ENCODE results near the gene WDR45.

DNA sequence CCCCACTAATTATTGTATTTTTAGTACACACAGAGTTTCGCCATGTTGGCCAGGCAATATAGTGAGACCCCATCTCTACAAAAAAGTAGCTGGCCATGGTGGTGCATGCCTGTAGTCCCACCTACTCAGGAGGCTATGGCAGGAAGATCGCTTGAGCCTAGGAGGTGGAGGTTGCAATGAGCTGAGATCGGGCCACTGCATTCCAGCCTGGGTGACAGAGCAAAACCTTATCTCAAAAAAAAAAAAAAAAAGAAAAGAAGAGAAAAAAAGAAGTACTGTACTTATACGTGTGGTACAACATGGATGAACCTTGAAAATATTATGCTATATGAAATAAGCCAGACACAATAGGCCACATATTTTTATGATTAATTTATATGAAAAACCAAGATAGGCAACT, 9.9 kb upstream of the WDR45 start:
- TF ChIP-seq ZNF777 (tag by site-specific recombination; IDR thresholded peaks at IDR 0.05; ENCODE audit: borderline replicate concordance) (no peak), ZNF274 (IDR thresholded peaks at IDR 0.05; ENCODE audit: low read length) (no peak), ZNF274 (tag by site-specific recombination; IDR thresholded peaks at IDR 0.05; ENCODE audit: borderline replicate concordance) (no peak), ZNF510 (tag by site-specific recombination; IDR thresholded peaks at IDR 0.05; ENCODE audit: insufficient replicate concordance) (no peak), TRIM28 (IDR thresholded peaks at IDR 0.05; ENCODE audit: borderline replicate concordance, low read length) (no peak), YY1 (tag by site-specific recombination; IDR thresholded peaks at IDR 0.05) (no peak), ZNF311 (tag by site-specific recombination; IDR thresholded peaks at IDR 0.05; ENCODE audit: borderline replicate concordance) (no peak), SALL2 (tag by site-specific recombination; IDR thresholded peaks at IDR 0.05; ENCODE audit: borderline replicate concordance) (no peak), ZNF302 (tag by site-specific recombination; IDR thresholded peaks at IDR 0.05; ENCODE audit: low read depth) (no peak), ZBTB7A (tag by site-specific recombination; IDR thresholded peaks at IDR 0.05; ENCODE audit: low read depth) (no peak)
- TF ChIP-seq, protein P1, sequence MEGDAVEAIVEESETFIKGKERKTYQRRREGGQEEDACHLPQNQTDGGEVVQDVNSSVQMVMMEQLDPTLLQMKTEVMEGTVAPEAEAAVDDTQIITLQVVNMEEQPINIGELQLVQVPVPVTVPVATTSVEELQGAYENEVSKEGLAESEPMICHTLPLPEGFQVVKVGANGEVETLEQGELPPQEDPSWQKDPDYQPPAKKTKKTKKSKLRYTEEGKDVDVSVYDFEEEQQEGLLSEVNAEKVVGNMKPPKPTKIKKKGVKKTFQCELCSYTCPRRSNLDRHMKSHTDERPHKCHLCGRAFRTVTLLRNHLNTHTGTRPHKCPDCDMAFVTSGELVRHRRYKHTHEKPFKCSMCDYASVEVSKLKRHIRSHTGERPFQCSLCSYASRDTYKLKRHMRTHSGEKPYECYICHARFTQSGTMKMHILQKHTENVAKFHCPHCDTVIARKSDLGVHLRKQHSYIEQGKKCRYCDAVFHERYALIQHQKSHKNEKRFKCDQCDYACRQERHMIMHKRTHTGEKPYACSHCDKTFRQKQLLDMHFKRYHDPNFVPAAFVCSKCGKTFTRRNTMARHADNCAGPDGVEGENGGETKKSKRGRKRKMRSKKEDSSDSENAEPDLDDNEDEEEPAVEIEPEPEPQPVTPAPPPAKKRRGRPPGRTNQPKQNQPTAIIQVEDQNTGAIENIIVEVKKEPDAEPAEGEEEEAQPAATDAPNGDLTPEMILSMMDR (tag by site-specific recombination; IDR thresholded peaks at IDR 0.05) = no peak
- TF ChIP-seq, protein P2, sequence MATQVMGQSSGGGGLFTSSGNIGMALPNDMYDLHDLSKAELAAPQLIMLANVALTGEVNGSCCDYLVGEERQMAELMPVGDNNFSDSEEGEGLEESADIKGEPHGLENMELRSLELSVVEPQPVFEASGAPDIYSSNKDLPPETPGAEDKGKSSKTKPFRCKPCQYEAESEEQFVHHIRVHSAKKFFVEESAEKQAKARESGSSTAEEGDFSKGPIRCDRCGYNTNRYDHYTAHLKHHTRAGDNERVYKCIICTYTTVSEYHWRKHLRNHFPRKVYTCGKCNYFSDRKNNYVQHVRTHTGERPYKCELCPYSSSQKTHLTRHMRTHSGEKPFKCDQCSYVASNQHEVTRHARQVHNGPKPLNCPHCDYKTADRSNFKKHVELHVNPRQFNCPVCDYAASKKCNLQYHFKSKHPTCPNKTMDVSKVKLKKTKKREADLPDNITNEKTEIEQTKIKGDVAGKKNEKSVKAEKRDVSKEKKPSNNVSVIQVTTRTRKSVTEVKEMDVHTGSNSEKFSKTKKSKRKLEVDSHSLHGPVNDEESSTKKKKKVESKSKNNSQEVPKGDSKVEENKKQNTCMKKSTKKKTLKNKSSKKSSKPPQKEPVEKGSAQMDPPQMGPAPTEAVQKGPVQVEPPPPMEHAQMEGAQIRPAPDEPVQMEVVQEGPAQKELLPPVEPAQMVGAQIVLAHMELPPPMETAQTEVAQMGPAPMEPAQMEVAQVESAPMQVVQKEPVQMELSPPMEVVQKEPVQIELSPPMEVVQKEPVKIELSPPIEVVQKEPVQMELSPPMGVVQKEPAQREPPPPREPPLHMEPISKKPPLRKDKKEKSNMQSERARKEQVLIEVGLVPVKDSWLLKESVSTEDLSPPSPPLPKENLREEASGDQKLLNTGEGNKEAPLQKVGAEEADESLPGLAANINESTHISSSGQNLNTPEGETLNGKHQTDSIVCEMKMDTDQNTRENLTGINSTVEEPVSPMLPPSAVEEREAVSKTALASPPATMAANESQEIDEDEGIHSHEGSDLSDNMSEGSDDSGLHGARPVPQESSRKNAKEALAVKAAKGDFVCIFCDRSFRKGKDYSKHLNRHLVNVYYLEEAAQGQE (tag by site-specific recombination; IDR thresholded peaks at IDR 0.05) = no peak
- TF ChIP-seq, protein P3, sequence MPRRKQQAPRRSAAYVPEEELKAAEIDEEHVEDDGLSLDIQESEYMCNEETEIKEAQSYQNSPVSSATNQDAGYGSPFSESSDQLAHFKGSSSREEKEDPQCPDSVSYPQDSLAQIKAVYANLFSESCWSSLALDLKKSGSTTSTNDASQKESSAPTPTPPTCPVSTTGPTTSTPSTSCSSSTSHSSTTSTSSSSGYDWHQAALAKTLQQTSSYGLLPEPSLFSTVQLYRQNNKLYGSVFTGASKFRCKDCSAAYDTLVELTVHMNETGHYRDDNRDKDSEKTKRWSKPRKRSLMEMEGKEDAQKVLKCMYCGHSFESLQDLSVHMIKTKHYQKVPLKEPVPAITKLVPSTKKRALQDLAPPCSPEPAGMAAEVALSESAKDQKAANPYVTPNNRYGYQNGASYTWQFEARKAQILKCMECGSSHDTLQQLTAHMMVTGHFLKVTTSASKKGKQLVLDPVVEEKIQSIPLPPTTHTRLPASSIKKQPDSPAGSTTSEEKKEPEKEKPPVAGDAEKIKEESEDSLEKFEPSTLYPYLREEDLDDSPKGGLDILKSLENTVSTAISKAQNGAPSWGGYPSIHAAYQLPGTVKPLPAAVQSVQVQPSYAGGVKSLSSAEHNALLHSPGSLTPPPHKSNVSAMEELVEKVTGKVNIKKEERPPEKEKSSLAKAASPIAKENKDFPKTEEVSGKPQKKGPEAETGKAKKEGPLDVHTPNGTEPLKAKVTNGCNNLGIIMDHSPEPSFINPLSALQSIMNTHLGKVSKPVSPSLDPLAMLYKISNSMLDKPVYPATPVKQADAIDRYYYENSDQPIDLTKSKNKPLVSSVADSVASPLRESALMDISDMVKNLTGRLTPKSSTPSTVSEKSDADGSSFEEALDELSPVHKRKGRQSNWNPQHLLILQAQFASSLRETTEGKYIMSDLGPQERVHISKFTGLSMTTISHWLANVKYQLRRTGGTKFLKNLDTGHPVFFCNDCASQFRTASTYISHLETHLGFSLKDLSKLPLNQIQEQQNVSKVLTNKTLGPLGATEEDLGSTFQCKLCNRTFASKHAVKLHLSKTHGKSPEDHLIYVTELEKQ (tag by site-specific recombination; IDR thresholded peaks at IDR 0.05; ENCODE audit: borderline replicate concordance) = no peak
- TF ChIP-seq, protein P4, sequence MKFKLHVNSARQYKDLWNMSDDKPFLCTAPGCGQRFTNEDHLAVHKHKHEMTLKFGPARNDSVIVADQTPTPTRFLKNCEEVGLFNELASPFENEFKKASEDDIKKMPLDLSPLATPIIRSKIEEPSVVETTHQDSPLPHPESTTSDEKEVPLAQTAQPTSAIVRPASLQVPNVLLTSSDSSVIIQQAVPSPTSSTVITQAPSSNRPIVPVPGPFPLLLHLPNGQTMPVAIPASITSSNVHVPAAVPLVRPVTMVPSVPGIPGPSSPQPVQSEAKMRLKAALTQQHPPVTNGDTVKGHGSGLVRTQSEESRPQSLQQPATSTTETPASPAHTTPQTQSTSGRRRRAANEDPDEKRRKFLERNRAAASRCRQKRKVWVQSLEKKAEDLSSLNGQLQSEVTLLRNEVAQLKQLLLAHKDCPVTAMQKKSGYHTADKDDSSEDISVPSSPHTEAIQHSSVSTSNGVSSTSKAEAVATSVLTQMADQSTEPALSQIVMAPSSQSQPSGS (tag by site-specific recombination; IDR thresholded peaks at IDR 0.05; ENCODE audit: low read depth) = no peak
- TF ChIP-seq, protein P5, sequence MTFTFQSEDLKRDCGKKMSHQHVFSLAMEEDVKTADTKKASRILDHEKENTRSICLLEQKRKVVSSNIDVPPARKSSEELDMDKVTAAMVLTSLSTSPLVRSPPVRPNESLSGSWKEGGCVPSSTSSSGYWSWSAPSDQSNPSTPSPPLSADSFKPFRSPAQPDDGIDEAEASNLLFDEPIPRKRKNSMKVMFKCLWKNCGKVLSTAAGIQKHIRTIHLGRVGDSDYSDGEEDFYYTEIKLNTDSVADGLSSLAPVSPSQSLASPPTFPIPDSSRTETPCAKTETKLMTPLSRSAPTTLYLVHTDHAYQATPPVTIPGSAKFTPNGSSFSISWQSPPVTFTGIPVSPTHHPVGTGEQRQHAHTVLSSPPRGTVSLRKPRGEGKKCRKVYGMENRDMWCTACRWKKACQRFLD (tag by site-specific recombination; IDR thresholded peaks at IDR 0.05) = no peak

Measured in HEK293 (cell line).